Neural cell (in vitro differentiated cells): ENCODE measurements around the gene MYOM1. TPM values are rescaled to one million over a fixed set of nuclear protein-coding genes. Genes with fewer than 3 reads are reported as not detected.

ENCODE experiments used
- H2AFZ ChIP-seq: fragments of 200-600, 300-800 bp; sonication (generic), shearing (Covaris generic); 2 replicates; pipeline ENCODE4 v1.6.0; 2014; ENCODE audit warnings: low read depth, mild to moderate bottlenecking, antibody characterized with exemption, low read length, moderate library complexity
- H3F3A ChIP-seq: fragments of 200-600 bp; shearing (Covaris generic); 2 replicates; pipeline ENCODE4 v1.6.1; 2016; ENCODE audit warnings: mild to moderate bottlenecking, moderate library complexity, mixed read lengths, antibody characterized with exemption, low read length; ENCODE audit not compliant: insufficient read depth, poor library complexity, severe bottlenecking
- H3K27ac ChIP-seq: fragments of 200-600, 300-800 bp; sonication (generic), shearing (Covaris generic); 2 replicates; pipeline ENCODE4 v1.5.1; 2014; ENCODE audit warnings: mild to moderate bottlenecking, low read length, moderate library complexity
- H3K27me3 ChIP-seq: fragments of 300-800, 200-600 bp; sonication (generic), shearing (Covaris generic); 2 replicates; pipeline ENCODE4 v1.6.0; 2014; ENCODE audit warnings: mild to moderate bottlenecking, low read depth, low read length, moderate library complexity; ENCODE audit not compliant: insufficient read depth
- H3K36me3 ChIP-seq: fragments of 300-800, 200-600 bp; sonication (generic), shearing (Covaris generic); 2 replicates; pipeline ENCODE4 v1.5.1; 2014; ENCODE audit warnings: mild to moderate bottlenecking, antibody characterized with exemption, low read length, moderate library complexity; ENCODE audit not compliant: insufficient read depth
- H3K4me2 ChIP-seq: fragments of 300-800, 200-600 bp; sonication (generic), shearing (Covaris generic); 2 replicates; pipeline ENCODE4 v1.6.0; 2014; ENCODE audit warnings: mild to moderate bottlenecking, low read length
- H3K4me3 ChIP-seq: fragments of 300-800, 200-600 bp; sonication (generic), shearing (Covaris generic); 2 replicates; pipeline ENCODE4 v1.5.1; 2014; ENCODE audit warnings: mild to moderate bottlenecking, low read length, moderate library complexity
- H3K79me2 ChIP-seq: fragments of 200-600 bp; shearing (Covaris generic); replicated peaks from 2 replicates; pipeline ENCODE4 v1.6.0; 2014; ENCODE audit warnings: mild to moderate bottlenecking, low read length, moderate library complexity; ENCODE audit not compliant: insufficient read depth
- H3K9ac ChIP-seq: fragments of 300-800, 200-600 bp; sonication (generic), shearing (Covaris generic); 2 replicates; pipeline ENCODE4 v1.6.1; 2016; ENCODE audit warnings: mild to moderate bottlenecking, low read length, mixed read lengths
- H3K9me2 ChIP-seq: fragments of 200-600 bp; shearing (Covaris generic); 2 replicates; pipeline ENCODE4 v1.6.1; 2016; ENCODE audit warnings: mild to moderate bottlenecking, low read length, mixed read lengths; ENCODE audit not compliant: insufficient read depth
- H3K9me3 ChIP-seq: fragments of 200-600, 300-800 bp; sonication (generic), shearing (Covaris generic); 2 replicates; pipeline ENCODE4 v1.6.1; 2016; ENCODE audit warnings: mild to moderate bottlenecking, mixed run types, low read length, moderate library complexity, mixed read lengths
- H4K20me1 ChIP-seq: fragments of 200-600 bp; shearing (Covaris generic); 2 replicates; pipeline ENCODE4 v1.6.1; 2016; ENCODE audit warnings: mild to moderate bottlenecking, mixed run types; ENCODE audit not compliant: insufficient read depth
- EP300 ChIP-seq: fragments of 450-650 bp; conservative IDR thresholded peaks from 2 replicates; pipeline ENCODE4 v1.6.1; 2014; ENCODE audit warnings: antibody characterized with exemption, mild to moderate bottlenecking, moderate library complexity; ENCODE audit not compliant: poor library complexity, severe bottlenecking
- EZH2 ChIP-seq: fragments of 200-600, 300-800 bp; shearing (Covaris generic), sonication (generic); IDR thresholded peaks from 2 replicates; pipeline ENCODE4 v1.6.1; 2014; ENCODE audit warnings: antibody characterized with exemption, low read length, borderline replicate concordance, mild to moderate bottlenecking; ENCODE audit not compliant: insufficient read depth, poor library complexity, severe bottlenecking
- MXI1 ChIP-seq: fragments of 450-650 bp; conservative IDR thresholded peaks from 2 replicates; pipeline ENCODE4 v1.6.1; 2014; ENCODE audit warnings: antibody characterized with exemption, mild to moderate bottlenecking; ENCODE audit not compliant: poor library complexity, severe bottlenecking
- POLR2AphosphoS5 ChIP-seq: IDR thresholded peaks from 2 replicates; pipeline ENCODE4 v1.6.1; 2012
- RAD21 ChIP-seq: fragments of 450-650 bp; conservative IDR thresholded peaks from 2 replicates; pipeline ENCODE4 v1.6.1; 2014; ENCODE audit warnings: antibody characterized with exemption, mild to moderate bottlenecking, moderate library complexity
- SMC3 ChIP-seq: fragments of 450-650 bp; conservative IDR thresholded peaks from 2 replicates; pipeline ENCODE4 v1.6.1; 2014; ENCODE audit warnings: antibody characterized with exemption, mild to moderate bottlenecking, moderate library complexity; ENCODE audit not compliant: poor library complexity
- TAF1 ChIP-seq: IDR thresholded peaks from 2 replicates; pipeline ENCODE4 v1.6.1; 2012; ENCODE audit warnings: low read depth
- polyA plus RNA-seq: library from polyadenylated mRNA; depleted of rRNA; stranded (reverse); fragments of >200 nt; gene quantifications from 2 replicates; pipeline ENCODE4 v1.2.3, GENCODE V29; 2014
- TF ChIP-seq, protein P1 (sequence below): fragments of 450-650 bp; IDR thresholded peaks from 2 replicates; pipeline ENCODE4 v1.5.1; 2014; ENCODE audit warnings: antibody characterized with exemption, mild to moderate bottlenecking, moderate library complexity; ENCODE audit not compliant: poor library complexity, severe bottlenecking
- TF ChIP-seq, protein P2 (sequence below): IDR thresholded peaks from 2 replicates; pipeline ENCODE4 v1.6.1; 2012; ENCODE audit warnings: borderline replicate concordance

Gene MYOM1
- polyA plus RNA-seq, 1 donor from 2014 or later, result 1.7 TPM

DNA sequence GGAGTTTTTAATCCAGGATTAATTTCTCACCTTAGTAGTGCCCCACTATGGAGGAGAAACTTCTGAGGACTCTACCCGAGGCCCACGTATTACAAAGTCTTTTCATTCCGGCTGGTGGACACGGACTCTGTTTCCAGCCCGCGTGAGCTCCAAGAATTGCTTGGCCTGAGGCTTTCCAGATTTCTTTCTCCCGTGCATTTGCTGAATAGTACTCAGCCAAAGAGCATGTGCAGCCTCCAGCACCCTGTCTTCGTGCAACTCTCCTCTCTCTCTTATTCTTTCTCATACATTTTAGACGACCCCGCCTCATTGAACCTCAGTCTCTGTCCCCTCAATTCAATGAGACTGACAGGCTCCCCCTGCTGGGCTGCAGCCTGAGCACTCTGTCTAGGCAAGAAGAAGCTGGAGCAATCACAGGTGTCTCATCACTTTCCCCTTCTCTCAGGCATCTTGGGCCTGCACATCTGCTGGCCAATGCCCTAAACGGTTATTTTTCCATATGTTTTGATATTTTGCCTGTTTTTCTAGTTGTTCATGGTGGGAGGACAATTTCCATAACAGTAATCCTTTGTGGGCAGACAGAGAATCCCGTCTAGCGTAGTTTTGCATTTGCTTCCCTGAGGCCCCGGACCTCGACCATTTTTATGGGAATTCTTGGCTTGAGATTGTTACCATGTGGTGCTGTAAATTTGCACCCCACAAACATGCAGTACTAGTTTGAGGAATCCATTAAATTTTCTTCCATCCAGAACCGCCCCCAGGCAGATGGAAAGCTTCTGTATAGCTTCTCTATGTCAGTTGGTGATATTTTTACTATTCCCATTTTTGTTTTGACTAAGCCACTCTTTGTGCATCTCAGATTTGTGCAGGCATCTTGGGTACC is 156.7 kb downstream of the MYOM1 start:
- no peaks in the 10 kb centered on the region for H4K20me1 ChIP-seq
- H3K27me3 ChIP-seq, result no peaks in the 10 kb centered on the region
- H3K36me3 ChIP-seq, result no peaks in the 10 kb centered on the region
- no peak overlapping the region for H3K9ac ChIP-seq
- no peak overlapping the region for H3K4me3 ChIP-seq
- no peaks in the 10 kb centered on the region for H3K9me3 ChIP-seq
- no peaks in the 10 kb centered on the region for H3F3A ChIP-seq
- H3K79me2 ChIP-seq, result no peaks in the 10 kb centered on the region
- TF ChIP-seq, protein P1, sequence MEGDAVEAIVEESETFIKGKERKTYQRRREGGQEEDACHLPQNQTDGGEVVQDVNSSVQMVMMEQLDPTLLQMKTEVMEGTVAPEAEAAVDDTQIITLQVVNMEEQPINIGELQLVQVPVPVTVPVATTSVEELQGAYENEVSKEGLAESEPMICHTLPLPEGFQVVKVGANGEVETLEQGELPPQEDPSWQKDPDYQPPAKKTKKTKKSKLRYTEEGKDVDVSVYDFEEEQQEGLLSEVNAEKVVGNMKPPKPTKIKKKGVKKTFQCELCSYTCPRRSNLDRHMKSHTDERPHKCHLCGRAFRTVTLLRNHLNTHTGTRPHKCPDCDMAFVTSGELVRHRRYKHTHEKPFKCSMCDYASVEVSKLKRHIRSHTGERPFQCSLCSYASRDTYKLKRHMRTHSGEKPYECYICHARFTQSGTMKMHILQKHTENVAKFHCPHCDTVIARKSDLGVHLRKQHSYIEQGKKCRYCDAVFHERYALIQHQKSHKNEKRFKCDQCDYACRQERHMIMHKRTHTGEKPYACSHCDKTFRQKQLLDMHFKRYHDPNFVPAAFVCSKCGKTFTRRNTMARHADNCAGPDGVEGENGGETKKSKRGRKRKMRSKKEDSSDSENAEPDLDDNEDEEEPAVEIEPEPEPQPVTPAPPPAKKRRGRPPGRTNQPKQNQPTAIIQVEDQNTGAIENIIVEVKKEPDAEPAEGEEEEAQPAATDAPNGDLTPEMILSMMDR, result peak; percentile 23
- TF ChIP-seq, protein P2, sequence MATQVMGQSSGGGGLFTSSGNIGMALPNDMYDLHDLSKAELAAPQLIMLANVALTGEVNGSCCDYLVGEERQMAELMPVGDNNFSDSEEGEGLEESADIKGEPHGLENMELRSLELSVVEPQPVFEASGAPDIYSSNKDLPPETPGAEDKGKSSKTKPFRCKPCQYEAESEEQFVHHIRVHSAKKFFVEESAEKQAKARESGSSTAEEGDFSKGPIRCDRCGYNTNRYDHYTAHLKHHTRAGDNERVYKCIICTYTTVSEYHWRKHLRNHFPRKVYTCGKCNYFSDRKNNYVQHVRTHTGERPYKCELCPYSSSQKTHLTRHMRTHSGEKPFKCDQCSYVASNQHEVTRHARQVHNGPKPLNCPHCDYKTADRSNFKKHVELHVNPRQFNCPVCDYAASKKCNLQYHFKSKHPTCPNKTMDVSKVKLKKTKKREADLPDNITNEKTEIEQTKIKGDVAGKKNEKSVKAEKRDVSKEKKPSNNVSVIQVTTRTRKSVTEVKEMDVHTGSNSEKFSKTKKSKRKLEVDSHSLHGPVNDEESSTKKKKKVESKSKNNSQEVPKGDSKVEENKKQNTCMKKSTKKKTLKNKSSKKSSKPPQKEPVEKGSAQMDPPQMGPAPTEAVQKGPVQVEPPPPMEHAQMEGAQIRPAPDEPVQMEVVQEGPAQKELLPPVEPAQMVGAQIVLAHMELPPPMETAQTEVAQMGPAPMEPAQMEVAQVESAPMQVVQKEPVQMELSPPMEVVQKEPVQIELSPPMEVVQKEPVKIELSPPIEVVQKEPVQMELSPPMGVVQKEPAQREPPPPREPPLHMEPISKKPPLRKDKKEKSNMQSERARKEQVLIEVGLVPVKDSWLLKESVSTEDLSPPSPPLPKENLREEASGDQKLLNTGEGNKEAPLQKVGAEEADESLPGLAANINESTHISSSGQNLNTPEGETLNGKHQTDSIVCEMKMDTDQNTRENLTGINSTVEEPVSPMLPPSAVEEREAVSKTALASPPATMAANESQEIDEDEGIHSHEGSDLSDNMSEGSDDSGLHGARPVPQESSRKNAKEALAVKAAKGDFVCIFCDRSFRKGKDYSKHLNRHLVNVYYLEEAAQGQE, result no peak
- TF ChIP-seq EZH2 (no peak), MXI1 (no peak), TAF1 (no peak)
- H3K4me2 ChIP-seq, result no peak overlapping the region
- H3K27ac ChIP-seq, result no peak overlapping the region
- H2AFZ ChIP-seq, result no peak overlapping the region
- no peaks in the 10 kb centered on the region for H3K9me2 ChIP-seq

DNA sequence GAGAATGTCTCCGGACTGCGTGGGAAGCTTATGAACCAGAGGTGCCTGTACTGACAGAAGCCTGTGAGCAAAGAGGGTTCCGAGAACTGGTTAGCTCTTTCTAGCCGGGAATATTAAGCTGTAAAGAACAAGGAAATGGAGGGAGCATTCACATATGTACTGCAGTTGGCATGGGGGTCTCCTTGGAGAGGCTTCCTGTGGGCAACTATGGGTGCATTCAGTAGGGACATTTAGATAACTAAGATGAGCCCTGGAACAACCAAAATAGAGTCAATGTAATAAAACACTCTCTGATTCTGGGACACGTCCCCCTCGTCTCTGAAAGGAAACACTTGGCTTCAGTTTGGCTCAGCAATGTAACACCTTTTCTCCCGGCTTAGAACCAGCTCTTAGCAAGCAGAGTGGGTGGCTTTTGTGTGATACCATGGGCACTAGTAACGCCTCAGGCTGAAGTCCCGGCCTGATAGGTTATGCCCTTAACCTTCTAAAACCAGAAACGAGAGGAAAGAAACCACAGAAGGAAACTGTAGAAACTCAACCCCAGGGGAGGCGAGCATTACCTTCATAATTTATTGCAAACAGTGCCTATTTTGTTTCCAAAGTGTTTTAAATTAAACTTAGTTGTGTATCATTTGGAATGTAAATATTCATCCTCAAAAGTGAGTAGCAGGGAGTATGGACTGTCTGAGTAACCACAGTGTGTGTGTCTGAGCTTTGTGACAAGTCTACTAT is 158.0 kb downstream of the MYOM1 start:
- H3K27ac ChIP-seq, result no peak overlapping the region
- H2AFZ ChIP-seq, result no peak overlapping the region
- no peaks in the 10 kb centered on the region for H4K20me1 ChIP-seq
- no peaks in the 10 kb centered on the region for H3F3A ChIP-seq
- no peaks in the 10 kb centered on the region for H3K27me3 ChIP-seq
- H3K36me3 ChIP-seq, result no peaks in the 10 kb centered on the region
- H3K9me3 ChIP-seq, result no peaks in the 10 kb centered on the region
- H3K4me2 ChIP-seq, result no peak overlapping the region
- H3K9me2 ChIP-seq, result no peaks in the 10 kb centered on the region
- no peak overlapping the region for H3K4me3 ChIP-seq
- H3K9ac ChIP-seq, result no peak overlapping the region
- no peaks in the 10 kb centered on the region for H3K79me2 ChIP-seq
- no peak for TF ChIP-seq MXI1
- no peak for TF ChIP-seq TAF1
- TF ChIP-seq, protein P2, result no peak
- TF ChIP-seq, protein P1, result no peak
- no peak for TF ChIP-seq RAD21
- no peak for TF ChIP-seq SMC3
- no peak for TF ChIP-seq POLR2AphosphoS5
- no peak for TF ChIP-seq EZH2
- no peak for TF ChIP-seq EP300
